H9 (cell line): ENCODE measurements around the gene IRAK1. TPM values are rescaled to one million over a fixed set of nuclear protein-coding genes. Genes with fewer than 3 reads are reported as not detected.

Experiments
- DNase-seq: peaks from one replicate; pipeline ENCODE4 v3.0.0-alpha.2; 2017
- H2AFZ ChIP-seq: one replicate; pipeline ENCODE4 v1.6.1; 2013; ENCODE audit warnings: mild to moderate bottlenecking, low read length, control low read depth, moderate library complexity
- H2AK5ac ChIP-seq: 2 replicates; pipeline ENCODE4 v1.6.1; 2013; ENCODE audit warnings: low read length, control low read depth, mixed read lengths; ENCODE audit not compliant: insufficient read length
- H2BK120ac ChIP-seq: one replicate; pipeline ENCODE4 v1.6.1; 2013; ENCODE audit warnings: low read depth, mild to moderate bottlenecking, low read length, control low read depth, inconsistent platforms; ENCODE audit not compliant: poor library complexity, severe bottlenecking
- H2BK12ac ChIP-seq: 2 replicates; pipeline ENCODE4 v1.6.1; 2013; ENCODE audit warnings: low read length, control low read depth, mixed read lengths, low read depth; ENCODE audit not compliant: insufficient read length
- H2BK15ac ChIP-seq: 2 replicates; pipeline ENCODE4 v1.6.1; 2013; ENCODE audit warnings: low read depth, low read length, control low read depth
- H2BK20ac ChIP-seq: one replicate; pipeline ENCODE4 v1.6.1; 2013; ENCODE audit warnings: low read depth, mild to moderate bottlenecking, low read length, control low read depth, inconsistent platforms; ENCODE audit not compliant: poor library complexity, severe bottlenecking
- H2BK5ac ChIP-seq: 2 replicates; pipeline ENCODE4 v1.6.1; 2013; ENCODE audit warnings: low read length, control low read depth, mixed read lengths; ENCODE audit not compliant: insufficient read length
- H3K14ac ChIP-seq: 2 replicates; pipeline ENCODE4 v1.6.1; 2013; ENCODE audit warnings: low read length, control low read depth; ENCODE audit not compliant: insufficient read depth
- H3K18ac ChIP-seq: 2 replicates; pipeline ENCODE4 v1.6.1; 2013; ENCODE audit warnings: low read depth, mild to moderate bottlenecking, mixed read lengths, low read length, control low read depth; ENCODE audit not compliant: insufficient read length
- H3K23ac ChIP-seq: 2 replicates; pipeline ENCODE4 v1.6.1; 2013; ENCODE audit warnings: low read length, control low read depth, mixed read lengths, low read depth; ENCODE audit not compliant: insufficient read length
- H3K23me2 ChIP-seq: 2 replicates; pipeline ENCODE4 v1.6.1; 2013; ENCODE audit warnings: low read depth, mild to moderate bottlenecking, mixed read lengths, low read length, control low read depth; ENCODE audit not compliant: insufficient read length, poor library complexity, severe bottlenecking
- H3K27ac ChIP-seq: 2 replicates; pipeline ENCODE4 v1.5.1; 2013; ENCODE audit warnings: low read length, control low read depth, mixed read lengths, low read depth; ENCODE audit not compliant: insufficient read length
- H3K27me3 ChIP-seq: 2 replicates; pipeline ENCODE4 v1.6.1; 2013; ENCODE audit warnings: low read length, control low read depth, inconsistent platforms; ENCODE audit not compliant: insufficient read depth
- H3K4ac ChIP-seq: 2 replicates; pipeline ENCODE4 v1.6.1; 2013; ENCODE audit warnings: low read depth, mild to moderate bottlenecking, control low read depth, inconsistent platforms, low read length, moderate library complexity
- H3K4me1 ChIP-seq: 2 replicates; pipeline ENCODE4 v1.6.1; 2013; ENCODE audit warnings: low read length, control low read depth, inconsistent platforms; ENCODE audit not compliant: insufficient read depth
- H3K4me2 ChIP-seq: 2 replicates; pipeline ENCODE4 v1.6.1; 2013; ENCODE audit warnings: low read length, control low read depth, mixed read lengths; ENCODE audit not compliant: insufficient read length, insufficient read depth
- H3K56ac ChIP-seq: 2 replicates; pipeline ENCODE4 v1.6.1; 2013; ENCODE audit warnings: low read depth, mild to moderate bottlenecking, mixed read lengths, low read length, control low read depth; ENCODE audit not compliant: insufficient read length
- H3K79me1 ChIP-seq: 2 replicates; pipeline ENCODE4 v1.6.1; 2013; ENCODE audit warnings: low read depth, mild to moderate bottlenecking, moderate library complexity, low read length, control low read depth, inconsistent platforms; ENCODE audit not compliant: insufficient read depth, poor library complexity, severe bottlenecking
- H3K79me2 ChIP-seq: 2 replicates; pipeline ENCODE4 v1.6.1; 2013; ENCODE audit warnings: low read length, control low read depth, inconsistent platforms; ENCODE audit not compliant: insufficient read depth
- H3K9ac ChIP-seq: 2 replicates; pipeline ENCODE4 v1.6.1; 2013; ENCODE audit warnings: low read length, control low read depth, mixed read lengths; ENCODE audit not compliant: insufficient read length; ENCODE audit errors: extremely low read depth
- H3K9me3 ChIP-seq: one replicate; pipeline ENCODE4 v1.6.1; 2013; ENCODE audit warnings: low read depth, low read length, inconsistent platforms; ENCODE audit not compliant: control insufficient read depth
- H3T11ph ChIP-seq: one replicate; pipeline ENCODE4 v1.6.1; 2013; ENCODE audit warnings: mild to moderate bottlenecking, low read length, control low read depth, inconsistent platforms
- H4K20me1 ChIP-seq: one replicate; pipeline ENCODE4 v1.6.1; 2013; ENCODE audit not compliant: control insufficient read depth, insufficient read length, insufficient read depth
- H4K5ac ChIP-seq: 2 replicates; pipeline ENCODE4 v1.6.1; 2013; ENCODE audit warnings: low read depth, mild to moderate bottlenecking, mixed read lengths, low read length, control low read depth; ENCODE audit not compliant: insufficient read length
- H4K8ac ChIP-seq: replicated peaks from 2 replicates; pipeline ENCODE4 v1.6.1; 2013; ENCODE audit warnings: low read length, control low read depth, mixed read lengths, low read depth; ENCODE audit not compliant: insufficient read length
- H4K91ac ChIP-seq: 2 replicates; pipeline ENCODE4 v1.6.1; 2013; ENCODE audit warnings: low read depth, mild to moderate bottlenecking, moderate library complexity, mixed read lengths, low read length, control low read depth; ENCODE audit not compliant: insufficient read length
- H3K27ac Mint-ChIP-seq, 3 experiments: 2 replicates in 2 of 3; 3 replicates in 1 of 3; pipeline ENCODE4 v1.8.0; 2020 to 2021; ENCODE audit warnings: mixed read lengths in 3 of 3, mild to moderate bottlenecking in 1 of 3, moderate library complexity in 1 of 3
- H3K27me3 Mint-ChIP-seq: 2 replicates; pipeline ENCODE4 v1.8.0; 2021; ENCODE audit warnings: low read depth, mild to moderate bottlenecking, moderate library complexity, mixed read lengths
- H3K36me3 Mint-ChIP-seq, 3 experiments: 2 replicates in 2 of 3; 3 replicates in 1 of 3; pipeline ENCODE4 v1.8.0; 2020 to 2021; ENCODE audit warnings: low read depth in 3 of 3, mixed read lengths in 3 of 3; ENCODE audit not compliant: insufficient read depth in 1 of 3
- H3K4me1 Mint-ChIP-seq, 2 experiments: 2 replicates each; pipeline ENCODE4 v1.8.0; 2020; ENCODE audit warnings: mixed read lengths in 2 of 2
- H3K4me3 Mint-ChIP-seq, 2 experiments: 2 replicates in 1 of 2; 3 replicates in 1 of 2; pipeline ENCODE4 v1.8.0; 2020 to 2021; ENCODE audit warnings: mild to moderate bottlenecking in 2 of 2, mixed read lengths in 2 of 2, moderate library complexity in 1 of 2
- H3K9me3 Mint-ChIP-seq, 2 experiments: 2 replicates in 1 of 2; 3 replicates in 1 of 2; pipeline ENCODE4 v1.8.0; 2020; ENCODE audit warnings: mild to moderate bottlenecking in 2 of 2, mixed read lengths in 2 of 2, moderate library complexity in 1 of 2
- WGBS: extraction: QIAGEN DNeasy Blood & Tissue Kit; methylation state at CpG from one replicate; pipeline ENCODE4 v1.1.7; 2013; ENCODE audit warnings: missing lambda C conversion rate, low lambda C conversion rate, mixed read lengths; ENCODE audit not compliant: insufficient read length; ENCODE audit errors: extremely low coverage; 5-methylcytosine and 5-hydroxymethylcytosine counted together
- total RNA-seq: library from RNA; stranded (reverse); gene quantifications from 2 replicates; pipeline ENCODE4 v1.2.1, GENCODE V29; 2021
- TF ChIP-seq, protein P1 (sequence below): fragments of 200-600 bp; sonication (generic); conservative IDR thresholded peaks from 3 replicates; pipeline ENCODE4 v1.8.0; 2021; ENCODE audit warnings: antibody characterized with exemption, mild to moderate bottlenecking

IRAK1 gene
- total RNA-seq, 1 experiment from 2014 or later, result 98.4 TPM

DNA sequence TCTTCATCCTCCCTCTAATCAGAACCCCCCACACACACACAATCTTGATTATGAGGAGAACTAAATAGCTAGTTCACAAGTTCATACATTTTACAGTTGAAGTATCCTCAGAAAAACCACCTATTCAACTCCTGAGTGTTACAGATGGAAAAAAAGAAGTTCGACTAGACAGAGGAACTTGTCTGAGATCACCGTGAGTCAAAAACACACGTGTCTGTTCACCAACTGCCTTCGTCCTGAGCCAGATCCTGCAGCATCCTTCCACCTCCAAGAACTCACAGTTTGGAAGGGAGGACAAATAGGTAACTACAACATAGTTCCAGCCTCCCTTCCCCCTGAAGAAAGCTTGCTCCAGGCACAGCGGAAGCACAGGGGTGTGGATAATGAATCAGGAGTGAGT lies 19.0 kb upstream of the IRAK1 start:
- no peak overlapping the region for H4K5ac ChIP-seq
- no peak overlapping the region for H4K8ac ChIP-seq
- H3K18ac ChIP-seq, result no peak overlapping the region
- no peaks in the 10 kb centered on the region for H3K23me2 ChIP-seq
- H3K9ac ChIP-seq, result no peak overlapping the region
- H3K4ac ChIP-seq, result no peak overlapping the region
- no peak overlapping the region for H2BK5ac ChIP-seq
- no peak overlapping the region for H3K27ac ChIP-seq
- TF ChIP-seq, protein P1, sequence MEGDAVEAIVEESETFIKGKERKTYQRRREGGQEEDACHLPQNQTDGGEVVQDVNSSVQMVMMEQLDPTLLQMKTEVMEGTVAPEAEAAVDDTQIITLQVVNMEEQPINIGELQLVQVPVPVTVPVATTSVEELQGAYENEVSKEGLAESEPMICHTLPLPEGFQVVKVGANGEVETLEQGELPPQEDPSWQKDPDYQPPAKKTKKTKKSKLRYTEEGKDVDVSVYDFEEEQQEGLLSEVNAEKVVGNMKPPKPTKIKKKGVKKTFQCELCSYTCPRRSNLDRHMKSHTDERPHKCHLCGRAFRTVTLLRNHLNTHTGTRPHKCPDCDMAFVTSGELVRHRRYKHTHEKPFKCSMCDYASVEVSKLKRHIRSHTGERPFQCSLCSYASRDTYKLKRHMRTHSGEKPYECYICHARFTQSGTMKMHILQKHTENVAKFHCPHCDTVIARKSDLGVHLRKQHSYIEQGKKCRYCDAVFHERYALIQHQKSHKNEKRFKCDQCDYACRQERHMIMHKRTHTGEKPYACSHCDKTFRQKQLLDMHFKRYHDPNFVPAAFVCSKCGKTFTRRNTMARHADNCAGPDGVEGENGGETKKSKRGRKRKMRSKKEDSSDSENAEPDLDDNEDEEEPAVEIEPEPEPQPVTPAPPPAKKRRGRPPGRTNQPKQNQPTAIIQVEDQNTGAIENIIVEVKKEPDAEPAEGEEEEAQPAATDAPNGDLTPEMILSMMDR, result no peak
- no peak overlapping the region for H4K91ac ChIP-seq
- H3K23ac ChIP-seq, result no peak overlapping the region
- H3K14ac ChIP-seq, result no peak overlapping the region
- no peaks in the 10 kb centered on the region; the same call in 1 of the 2 replicates for H3K79me2 ChIP-seq
- H3K79me1 ChIP-seq, result no peaks in the 10 kb centered on the region
- H2AFZ ChIP-seq, result no peak overlapping the region
- no peak for DNase-seq
- no peaks in the 10 kb centered on the region for H3K27me3 ChIP-seq
- no peaks in the 10 kb centered on the region; the same call in 1 of the 2 replicates for H3K4me1 ChIP-seq
- no peaks in the 10 kb centered on the region for H4K20me1 ChIP-seq
- no peak overlapping the region for H3K4me2 ChIP-seq
- H3T11ph ChIP-seq, result no peak overlapping the region
- H3K4me3 Mint-ChIP-seq, result no peak overlapping the region
- H2AK5ac ChIP-seq, result no peak overlapping the region
- H2BK20ac ChIP-seq, result no peak overlapping the region
- H3K27me3 Mint-ChIP-seq, result no peaks in the 10 kb centered on the region; the same call in 1 of the 2 replicates
- no peak overlapping the region for H3K27ac Mint-ChIP-seq
- H2BK120ac ChIP-seq, result no peak overlapping the region
- no peak overlapping the region for H3K56ac ChIP-seq
- H2BK15ac ChIP-seq, result no peak overlapping the region
- peaks cover 69 to 80% of the 10 kb centered on the region in 2 experiments for H3K9me3 Mint-ChIP-seq
- H3K36me3 Mint-ChIP-seq, result peaks cover 14 to 28% (median 25%) of the 10 kb centered on the region in 3 experiments
- H2BK12ac ChIP-seq, result no peak overlapping the region
- no CpG with 5 or more reads among the region's 5 CpGs for WGBS
- H3K4me1 Mint-ChIP-seq, result peaks cover 40 to 43% of the 10 kb centered on the region in 2 experiments
- H3K9me3 ChIP-seq, result peaks cover 32% of the 10 kb centered on the region
